C4-2B (cell line): ENCODE data around the gene KRT76.

Experiments used
- H3K27ac ChIP-seq: fragments of 450-650 bp; 2 replicates; pipeline ENCODE4 v1.5.1; 2017
- ZFX ChIP-seq: fragments of 450-650 bp; IDR thresholded peaks from 2 replicates; pipeline ENCODE4 v1.6.1; 2017
- TF ChIP-seq, protein P1 (sequence below): fragments of 450-650 bp; conservative IDR thresholded peaks from 2 replicates; pipeline ENCODE4 v1.5.1; 2017; ENCODE audit warnings: mild to moderate bottlenecking

Gene KRT76

DNA sequence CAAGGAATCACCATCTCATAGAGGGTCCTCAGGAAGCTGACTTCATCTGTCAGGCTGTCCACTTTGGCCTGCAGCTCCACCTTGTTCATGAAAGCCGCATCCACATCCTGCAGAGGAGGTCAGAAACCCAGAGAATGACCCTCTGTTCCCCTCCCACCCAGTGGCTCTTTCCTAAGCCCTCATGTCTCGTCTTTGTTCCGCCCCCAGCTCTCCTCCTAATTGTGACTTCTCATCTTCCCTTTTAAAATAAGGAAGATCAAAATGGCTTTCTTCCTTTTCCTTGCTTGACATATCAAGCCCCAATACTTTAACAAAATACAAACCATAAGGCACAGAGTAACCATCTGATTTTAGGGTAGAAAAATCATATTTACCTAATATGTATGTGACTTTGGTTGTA is 4.4 kb downstream of the KRT76 start:
- H3K27ac ChIP-seq: no peak overlapping the region
- no peak for TF ChIP-seq ZFX
- TF ChIP-seq, protein P1, sequence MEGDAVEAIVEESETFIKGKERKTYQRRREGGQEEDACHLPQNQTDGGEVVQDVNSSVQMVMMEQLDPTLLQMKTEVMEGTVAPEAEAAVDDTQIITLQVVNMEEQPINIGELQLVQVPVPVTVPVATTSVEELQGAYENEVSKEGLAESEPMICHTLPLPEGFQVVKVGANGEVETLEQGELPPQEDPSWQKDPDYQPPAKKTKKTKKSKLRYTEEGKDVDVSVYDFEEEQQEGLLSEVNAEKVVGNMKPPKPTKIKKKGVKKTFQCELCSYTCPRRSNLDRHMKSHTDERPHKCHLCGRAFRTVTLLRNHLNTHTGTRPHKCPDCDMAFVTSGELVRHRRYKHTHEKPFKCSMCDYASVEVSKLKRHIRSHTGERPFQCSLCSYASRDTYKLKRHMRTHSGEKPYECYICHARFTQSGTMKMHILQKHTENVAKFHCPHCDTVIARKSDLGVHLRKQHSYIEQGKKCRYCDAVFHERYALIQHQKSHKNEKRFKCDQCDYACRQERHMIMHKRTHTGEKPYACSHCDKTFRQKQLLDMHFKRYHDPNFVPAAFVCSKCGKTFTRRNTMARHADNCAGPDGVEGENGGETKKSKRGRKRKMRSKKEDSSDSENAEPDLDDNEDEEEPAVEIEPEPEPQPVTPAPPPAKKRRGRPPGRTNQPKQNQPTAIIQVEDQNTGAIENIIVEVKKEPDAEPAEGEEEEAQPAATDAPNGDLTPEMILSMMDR: no peak

- TF ChIP-seq, protein P1: no peak
- TF ChIP-seq ZFX: no peak
- H3K27ac ChIP-seq: no peak overlapping the region
Observed at GRCh38 chr12:52772188-52772587, 5.0 kb downstream of the KRT76 start.

GRCh38 chr12:52771505-52771904 is 5.6 kb downstream of the KRT76 start:
- no peak overlapping the region for H3K27ac ChIP-seq
- TF ChIP-seq, protein P1: no peak
- TF ChIP-seq ZFX: no peak

GRCh38 chr12:52771088-52771487 is 6.1 kb downstream of the KRT76 start:
- no peak for TF ChIP-seq ZFX
- TF ChIP-seq, protein P1: no peak
- H3K27ac ChIP-seq: no peak overlapping the region

- H3K27ac ChIP-seq: no peak overlapping the region
- TF ChIP-seq, protein P1: no peak
Observed at GRCh38 chr12:52769946-52770345, 7.2 kb downstream of the KRT76 start.

- no peak overlapping the region for H3K27ac ChIP-seq
- TF ChIP-seq, protein P1: no peak
- no peak for TF ChIP-seq ZFX
Observed at GRCh38 chr12:52769354-52769753, 7.8 kb downstream of the KRT76 start.

GRCh38 chr12:52768479-52769200 is 8.5 kb downstream of the KRT76 start:
- no peak for TF ChIP-seq ZFX
- TF ChIP-seq, protein P1: no peak
- no peak overlapping the region for H3K27ac ChIP-seq
